Subcutaneous abdominal adipose tissue (tissue), 5 donors: ENCODE results near the gene PPP1R10.
A peak's percentile ranks its signal among the peaks of the same experiment; 100 is the strongest.

Experiments
- H3K27ac ChIP-seq: one replicate; pipeline ENCODE4 v1.7.0; 2013; ENCODE audit warnings: low read depth, mild to moderate bottlenecking, inconsistent platforms, low read length, moderate library complexity
- H3K27me3 ChIP-seq, 5 donors: one replicate each; pipeline ENCODE4 v1.7.0; 2013; ENCODE audit warnings: low read length in 5 of 5, inconsistent platforms in 1 of 5; ENCODE audit not compliant: control insufficient read depth in 5 of 5, insufficient read depth in 4 of 5
- H3K36me3 ChIP-seq, 5 donors: one replicate each; pipeline ENCODE4 v1.7.0; 2013; ENCODE audit warnings: low read length in 5 of 5; ENCODE audit not compliant: control insufficient read depth in 5 of 5, insufficient read depth in 5 of 5
- H3K4me1 ChIP-seq, 5 donors: one replicate each; pipeline ENCODE4 v1.7.0; 2013; ENCODE audit warnings: low read length in 5 of 5, mild to moderate bottlenecking in 3 of 5, moderate library complexity in 1 of 5; ENCODE audit not compliant: control insufficient read depth in 5 of 5, insufficient read depth in 5 of 5
- H3K4me3 ChIP-seq, 5 donors: one replicate each; pipeline ENCODE4 v1.7.0; 2013; ENCODE audit warnings: low read length in 5 of 5, low read depth in 1 of 5
- H3K9ac ChIP-seq, 5 donors: one replicate each; pipeline ENCODE4 v1.7.0; 2013; ENCODE audit warnings: low read length in 5 of 5, mild to moderate bottlenecking in 4 of 5, moderate library complexity in 3 of 5
- H3K9me3 ChIP-seq, 5 donors: one replicate each; pipeline ENCODE4 v1.7.0; 2013; ENCODE audit warnings: low read length in 5 of 5; ENCODE audit not compliant: control insufficient read depth in 5 of 5
- donor health status: healthy.
- donor health status: healthy.
- donor health status: healthy.
- donor health status: healthy.
- donor health status: healthy.

PPP1R10 gene

DNA sequence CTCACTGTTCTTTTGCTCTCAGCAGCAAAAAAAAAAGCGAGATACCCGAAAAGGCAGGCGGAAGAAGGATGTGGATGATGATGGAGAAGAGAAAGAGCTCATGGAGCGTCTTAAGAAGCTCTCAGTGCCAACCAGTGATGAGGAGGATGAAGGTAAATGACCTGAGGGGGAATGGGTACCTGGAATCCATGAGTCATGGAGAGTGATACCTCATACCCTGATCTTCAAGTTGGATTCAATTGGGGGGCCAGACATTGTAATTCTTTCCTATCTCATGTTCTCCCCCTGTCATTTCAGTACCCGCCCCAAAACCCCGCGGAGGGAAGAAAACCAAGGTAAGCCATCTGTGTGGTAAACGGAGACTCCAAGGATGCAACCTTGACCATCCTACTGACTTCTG lies 39.0 kb downstream of the PPP1R10 start:
- Histone ChIP-seq H3K27ac (no peak overlapping the region), H3K4me1 (peaks cover 0 to 11% (median 7%) of the 10 kb centered on the region in 5 donors), H3K9ac (no peak overlapping the region), H3K27me3 (no peaks in the 10 kb centered on the region), H3K4me3 (no peak overlapping the region), H3K36me3 (peaks cover 13 to 63% (median 54%) of the 10 kb centered on the region in 5 donors), H3K9me3 (no peaks in the 10 kb centered on the region)

- peaks cover 3 to 36% (median 32%) of the 10 kb centered on the region in 5 donors for H3K4me1 ChIP-seq
- peak overlapping the region in 3 of 5 donors; percentile 0 to 96 (median 11) for H3K9ac ChIP-seq
- no peak overlapping the region for H3K27ac ChIP-seq
- H3K36me3 ChIP-seq, result peaks cover 6 to 17% (median 13%) of the 10 kb centered on the region in 5 donors
- H3K4me3 ChIP-seq, result no peak overlapping the region
- no peaks in the 10 kb centered on the region for H3K27me3 ChIP-seq
- no peaks in the 10 kb centered on the region for H3K9me3 ChIP-seq
Observed at GRCh38 chr6:30573113-30573512, 43.9 kb downstream of the PPP1R10 start.

DNA sequence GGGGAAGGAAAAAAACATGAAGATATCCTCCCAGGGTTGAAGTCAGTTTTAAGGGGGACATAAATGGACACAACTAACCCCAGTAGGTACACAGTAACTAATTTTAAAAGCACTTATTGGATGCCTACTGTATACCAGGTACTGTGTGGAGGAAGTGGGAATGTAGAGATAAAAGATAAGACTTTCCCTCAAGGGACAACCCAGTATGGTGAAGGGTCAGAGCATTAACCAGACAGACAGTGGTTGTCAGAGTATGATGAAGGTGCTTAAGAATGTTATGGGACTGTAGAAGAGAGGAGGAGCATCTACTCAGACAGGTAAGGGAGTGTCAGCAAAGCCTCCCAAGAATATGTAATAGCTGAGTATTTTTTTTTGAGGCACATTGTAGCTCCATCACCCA lies 44.9 kb downstream of the PPP1R10 start:
- H3K27ac ChIP-seq, result peak overlapping the region; percentile 95
- H3K4me1 ChIP-seq, result peaks cover 3 to 36% (median 32%) of the 10 kb centered on the region in 5 donors
- peak overlapping the region; percentile 81 to 93 (median 90) for H3K4me3 ChIP-seq
- H3K36me3 ChIP-seq, result peaks cover 3 to 8% (median 3%) of the 10 kb centered on the region in 5 donors
- peak overlapping the region; percentile 64 to 97 (median 84) for H3K9ac ChIP-seq
- no peaks in the 10 kb centered on the region for H3K9me3 ChIP-seq
- no peaks in the 10 kb centered on the region for H3K27me3 ChIP-seq

GRCh38 chr6:30571762-30572082 lies 45.3 kb downstream of the PPP1R10 start:
- Histone ChIP-seq H3K4me1 (peaks cover 3 to 36% (median 32%) of the 10 kb centered on the region in 5 donors), H3K4me3 (peak overlapping the region; percentile 81 to 93 (median 90)), H3K27ac (peak overlapping the region; percentile 95), H3K9me3 (no peaks in the 10 kb centered on the region), H3K9ac (peak overlapping the region; percentile 64 to 97 (median 84)), H3K27me3 (no peaks in the 10 kb centered on the region), H3K36me3 (peaks cover 0 to 4% (median 2%) of the 10 kb centered on the region in 5 donors)

DNA sequence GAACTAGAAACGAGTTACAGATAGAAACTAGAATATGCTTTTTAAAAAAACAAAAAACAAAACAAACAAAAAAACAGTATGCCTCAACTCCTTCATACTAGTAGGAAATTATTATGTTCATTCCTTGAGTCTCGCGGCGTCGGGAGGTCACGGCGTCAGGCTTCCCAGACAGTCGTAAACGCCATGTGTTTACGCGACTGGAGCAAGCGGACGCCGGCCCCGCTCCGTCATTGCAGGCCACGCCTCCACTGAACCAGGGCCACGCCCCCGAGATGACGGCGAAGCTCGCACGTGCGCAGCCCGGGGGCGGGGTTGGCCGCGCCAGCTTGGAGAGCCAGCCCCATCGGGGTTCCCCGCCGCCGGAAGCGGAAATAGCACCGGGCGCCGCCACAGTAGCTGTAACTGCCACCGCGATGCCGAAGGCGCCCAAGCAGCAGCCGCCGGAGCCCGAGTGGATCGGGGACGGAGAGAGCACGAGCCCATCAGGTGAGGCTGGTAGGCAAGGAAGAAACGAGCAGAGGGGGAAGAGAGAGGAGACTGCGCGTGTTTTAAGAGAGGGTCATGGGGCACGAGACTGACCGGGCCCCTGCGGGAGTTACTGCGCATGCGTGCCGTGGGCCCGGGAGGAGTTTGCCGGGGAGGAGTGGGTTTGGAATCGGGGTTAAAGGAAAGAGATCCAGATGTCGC lies 45.8 kb downstream of the PPP1R10 start, which contains the start of gene ABCF1:
TSS of gene ABCF1 (plus strand) at position 368 of the 687 bp plus-strand sequence. CDS start at position 414, 46 bp downstream.
- Histone ChIP-seq H3K9ac (peak within 1 kb of the TSS; percentile 64 to 97 (median 84)), H3K4me1 (peaks cover 3 to 36% (median 32%) of the 10 kb centered on the region in 5 donors), H3K27ac (peak within 1 kb of the TSS; percentile 95), H3K9me3 (no peaks in the 10 kb centered on the region), H3K36me3 (peaks cover 0 to 4% (median 0%) of the 10 kb centered on the region in 5 donors), H3K4me3 (peak within 1 kb of the TSS; percentile 81 to 95 (median 90)), H3K27me3 (no peaks in the 10 kb centered on the region)

DNA sequence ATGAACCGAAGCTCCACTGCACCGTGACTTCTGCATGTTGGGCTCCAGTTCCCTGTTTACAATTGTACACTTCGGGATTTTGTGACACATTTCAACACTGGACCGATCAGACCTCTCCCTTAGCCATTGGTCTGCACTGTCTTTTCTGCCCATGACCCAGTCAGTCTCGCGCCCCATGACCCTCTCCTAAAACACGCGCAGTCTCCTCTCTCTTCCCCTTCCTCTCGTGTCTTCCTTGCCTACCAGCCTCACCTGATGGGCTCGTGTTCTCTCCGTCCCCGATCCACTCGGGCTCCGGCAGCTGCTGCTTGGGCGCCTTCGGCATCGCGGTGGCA lies 46.3 kb downstream of the PPP1R10 start:
- Histone ChIP-seq H3K27me3 (no peaks in the 10 kb centered on the region), H3K27ac (peak overlapping the region; percentile 95), H3K9me3 (no peaks in the 10 kb centered on the region), H3K4me1 (peaks cover 3 to 40% (median 32%) of the 10 kb centered on the region in 5 donors), H3K9ac (peak overlapping the region; percentile 30 to 97 (median 84)), H3K4me3 (peak overlapping the region; percentile 81 to 95 (median 90)), H3K36me3 (peaks cover 0 to 4% (median 0%) of the 10 kb centered on the region in 5 donors)

DNA sequence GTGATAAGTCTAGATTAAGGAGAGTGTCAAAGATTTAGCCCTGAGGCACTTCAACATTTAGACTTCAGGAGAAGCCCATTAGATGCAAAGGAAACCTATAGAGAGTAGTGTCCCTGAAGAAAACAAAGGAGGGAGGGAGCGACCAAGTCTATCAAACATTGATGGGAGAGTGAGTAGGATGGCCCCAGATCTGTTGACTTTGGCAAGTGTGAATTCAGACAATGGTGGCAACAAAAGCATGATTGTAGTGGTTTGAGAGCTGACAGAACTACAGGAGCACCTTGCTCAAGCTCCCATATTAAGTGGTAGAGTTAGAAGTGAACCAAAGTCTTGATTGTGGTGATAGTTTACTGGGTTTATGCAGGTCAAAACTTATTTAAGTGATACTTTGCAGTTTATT lies 46.8 kb downstream of the PPP1R10 start:
- Histone ChIP-seq H3K27ac (no peak overlapping the region), H3K36me3 (peaks cover 0 to 4% (median 0%) of the 10 kb centered on the region in 5 donors), H3K4me3 (peak overlapping the region; percentile 81 to 95 (median 90)), H3K4me1 (peaks cover 3 to 41% (median 32%) of the 10 kb centered on the region in 5 donors), H3K27me3 (no peaks in the 10 kb centered on the region), H3K9ac (peak overlapping the region in 4 of 5 donors; percentile 84 to 97 (median 90)), H3K9me3 (no peaks in the 10 kb centered on the region)

- H3K27me3 ChIP-seq, result no peaks in the 10 kb centered on the region
- H3K27ac ChIP-seq, result no peak overlapping the region
- no peak overlapping the region for H3K4me3 ChIP-seq
Observed at GRCh38 chr6:30568245-30568644, 48.8 kb downstream of the PPP1R10 start.

GRCh38 chr6:30565772-30566171 lies 51.3 kb downstream of the PPP1R10 start:
- Histone ChIP-seq H3K36me3 (peaks cover 6 to 23% (median 19%) of the 10 kb centered on the region in 5 donors), H3K9me3 (no peaks in the 10 kb centered on the region), H3K27ac (no peak overlapping the region), H3K4me3 (no peak overlapping the region), H3K27me3 (no peaks in the 10 kb centered on the region), H3K9ac (peak overlapping the region in 2 of 5 donors; percentile 32 to 39), H3K4me1 (peaks cover 0 to 14% (median 8%) of the 10 kb centered on the region in 5 donors)

More at GRCh38 chr6:30568245-30568644, 48.8 kb downstream of the PPP1R10 start:
- peaks cover 3 to 32% (median 27%) of the 10 kb centered on the region in 5 donors for H3K4me1 ChIP-seq
- H3K36me3 ChIP-seq, result peaks cover 0 to 2% (median 2%) of the 10 kb centered on the region in 5 donors
- no peak overlapping the region for H3K9ac ChIP-seq
- no peaks in the 10 kb centered on the region for H3K9me3 ChIP-seq

GRCh38 chr6:30564114-30564513 lies 52.9 kb downstream of the PPP1R10 start:
- Histone ChIP-seq H3K27me3 (no peaks in the 10 kb centered on the region), H3K9ac (no peak overlapping the region)

More at GRCh38 chr6:30564114-30564513, 52.9 kb downstream of the PPP1R10 start:
- H3K36me3 ChIP-seq, result peaks cover 6 to 23% (median 19%) of the 10 kb centered on the region in 5 donors
- peaks cover 0 to 5% (median 0%) of the 10 kb centered on the region in 5 donors for H3K4me1 ChIP-seq
- no peak overlapping the region for H3K4me3 ChIP-seq
- no peak overlapping the region for H3K27ac ChIP-seq
- no peaks in the 10 kb centered on the region for H3K9me3 ChIP-seq
